Astrocyte of the hippocampus (primary cell): ENCODE measurements around the gene DAB2IP.
A peak's percentile ranks its signal among the peaks of the same experiment; 100 is the strongest.

ENCODE experiments used
- DNase-seq: peaks from one replicate; pipeline ENCODE4 v3.0.0; 2011; ENCODE audit warnings: low read depth, low spot score

Gene DAB2IP

DNA sequence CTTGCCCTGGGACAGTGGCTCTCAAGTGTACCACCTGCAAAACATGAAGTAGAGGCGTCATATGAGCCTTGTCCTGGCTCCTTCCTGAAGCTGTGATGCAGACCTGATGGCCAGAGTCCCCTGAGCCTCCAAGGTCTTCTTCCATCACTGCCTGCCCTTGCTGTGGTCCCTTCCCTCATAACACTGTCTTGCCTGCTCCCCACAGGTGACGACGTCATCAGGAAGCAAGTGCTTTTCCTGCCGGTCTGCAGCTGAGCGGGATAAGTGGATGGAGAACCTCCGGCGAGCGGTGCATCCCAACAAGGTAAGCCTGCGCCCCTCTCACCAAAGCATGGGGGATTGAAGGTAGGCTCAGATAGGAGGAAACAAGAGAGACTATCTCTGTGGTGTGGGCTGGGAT is 107.3 kb downstream of the DAB2IP start:
- no peak for DNase-seq

GRCh38 chr9:121759996-121760395 is 108.6 kb downstream of the DAB2IP start:
- DNase-seq = no peak

- no peak for DNase-seq
Measured at GRCh38 chr9:121760571-121760970, 109.1 kb downstream of the DAB2IP start.

- DNase-seq = no peak
Measured at GRCh38 chr9:121763131-121763530, 111.7 kb downstream of the DAB2IP start.

- DNase-seq = no peak
Measured at GRCh38 chr9:121763561-121764370, 112.3 kb downstream of the DAB2IP start.

- DNase-seq = no peak
Measured at GRCh38 chr9:121764371-121764730, 112.9 kb downstream of the DAB2IP start.

GRCh38 chr9:121765021-121765950 is 113.9 kb downstream of the DAB2IP start:
- DNase-seq = peak; percentile 61

GRCh38 chr9:121766081-121766683 is 114.7 kb downstream of the DAB2IP start:
- DNase-seq = no peak

DNA sequence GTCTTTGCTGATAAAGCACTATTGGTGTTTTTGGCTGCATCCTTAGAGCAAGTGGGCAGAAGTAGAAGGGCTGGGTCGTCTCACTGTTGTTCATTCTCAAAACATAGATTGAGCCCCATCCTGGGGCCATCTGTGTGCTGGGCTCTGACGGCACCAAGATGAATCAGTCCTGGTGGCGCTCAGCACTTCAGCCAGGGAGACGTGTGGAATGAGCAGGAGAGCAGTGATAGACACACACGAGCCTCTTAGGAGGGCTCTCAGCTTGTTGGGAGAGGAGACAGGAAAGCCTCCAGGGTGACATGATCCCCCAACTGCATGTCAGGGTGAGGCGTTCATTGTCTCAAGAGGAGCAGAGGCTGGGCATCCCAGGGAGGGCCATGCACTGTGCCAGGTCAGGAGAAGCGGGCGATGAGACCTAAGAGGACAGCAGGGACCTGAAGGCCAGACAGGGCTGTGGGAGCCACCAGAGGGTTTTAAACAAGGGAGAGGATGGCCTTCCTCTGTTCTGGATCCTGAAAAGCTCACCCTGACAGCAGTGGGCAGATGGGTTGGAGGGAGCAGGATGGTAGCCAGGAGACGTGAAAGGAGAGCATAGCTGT is 115.8 kb downstream of the DAB2IP start:
- no peak for DNase-seq

- DNase-seq = no peak
Measured at GRCh38 chr9:121768416-121769015, 117.1 kb downstream of the DAB2IP start.

- DNase-seq = no peak
Measured at GRCh38 chr9:121769939-121770338, 118.5 kb downstream of the DAB2IP start.

DNA sequence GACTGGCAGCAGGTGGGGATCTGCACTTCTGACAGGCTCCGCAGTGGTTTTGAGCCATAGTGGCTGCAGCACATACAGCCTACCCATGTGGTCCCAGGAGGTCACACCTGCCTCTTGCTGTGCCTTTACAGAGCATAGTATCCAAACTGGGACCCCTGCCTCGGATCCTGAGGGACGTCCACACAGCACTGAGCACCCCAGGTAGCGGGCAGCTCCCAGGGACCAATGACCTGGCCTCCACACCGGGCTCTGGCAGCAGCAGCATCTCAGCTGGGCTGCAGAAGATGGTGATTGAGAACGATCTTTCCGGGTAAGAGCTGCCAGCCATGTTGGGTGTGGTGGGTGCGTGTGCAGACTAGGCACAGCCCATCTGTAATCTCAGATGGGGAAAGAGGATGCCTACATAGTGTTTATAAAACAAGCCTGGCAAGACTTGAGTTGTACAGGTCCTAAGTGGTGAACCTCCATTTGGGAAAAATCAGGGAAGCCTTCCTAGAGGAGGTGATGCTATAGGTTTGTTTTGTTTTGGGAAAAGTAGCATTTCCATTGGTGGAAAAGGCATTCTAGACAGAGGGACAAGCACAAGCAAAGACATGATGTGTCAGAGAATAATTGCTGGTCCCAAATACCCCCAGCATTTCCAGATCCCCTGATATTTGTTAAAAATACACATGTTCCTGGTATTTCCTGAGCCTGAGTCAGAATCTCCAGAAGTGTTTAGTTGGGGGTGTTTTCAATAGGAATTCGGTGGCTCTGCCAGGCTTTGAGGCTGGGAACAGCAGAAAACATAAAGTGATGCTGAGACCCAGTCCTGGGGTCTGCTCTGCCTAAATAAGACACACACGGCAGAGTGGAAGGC is 119.2 kb downstream of the DAB2IP start:
- DNase-seq = no peak

GRCh38 chr9:121771418-121771817 is 120.0 kb downstream of the DAB2IP start:
- DNase-seq = no peak

GRCh38 chr9:121771851-121772599 is 120.6 kb downstream of the DAB2IP start:
- DNase-seq = no peak

DNA sequence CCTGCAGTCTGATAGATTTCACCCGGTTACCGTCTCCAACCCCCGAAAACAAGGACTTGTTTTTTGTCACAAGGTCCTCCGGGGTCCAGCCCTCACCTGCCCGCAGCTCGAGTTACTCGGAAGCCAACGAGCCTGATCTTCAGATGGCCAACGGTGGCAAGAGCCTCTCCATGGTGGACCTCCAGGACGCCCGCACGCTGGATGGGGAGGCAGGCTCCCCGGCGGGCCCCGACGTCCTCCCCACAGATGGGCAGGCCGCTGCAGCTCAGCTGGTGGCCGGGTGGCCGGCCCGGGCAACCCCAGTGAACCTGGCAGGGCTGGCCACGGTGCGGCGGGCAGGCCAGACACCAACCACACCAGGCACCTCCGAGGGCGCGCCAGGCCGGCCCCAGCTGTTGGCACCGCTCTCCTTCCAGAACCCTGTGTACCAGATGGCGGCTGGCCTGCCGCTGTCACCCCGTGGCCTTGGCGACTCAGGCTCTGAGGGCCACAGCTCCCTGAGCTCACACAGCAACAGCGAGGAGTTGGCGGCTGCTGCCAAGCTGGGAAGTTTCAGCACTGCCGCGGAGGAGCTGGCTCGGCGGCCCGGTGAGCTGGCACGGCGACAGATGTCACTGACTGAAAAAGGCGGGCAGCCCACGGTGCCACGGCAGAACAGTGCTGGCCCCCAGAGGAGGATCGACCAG is 121.3 kb downstream of the DAB2IP start:
- no peak for DNase-seq

DNA sequence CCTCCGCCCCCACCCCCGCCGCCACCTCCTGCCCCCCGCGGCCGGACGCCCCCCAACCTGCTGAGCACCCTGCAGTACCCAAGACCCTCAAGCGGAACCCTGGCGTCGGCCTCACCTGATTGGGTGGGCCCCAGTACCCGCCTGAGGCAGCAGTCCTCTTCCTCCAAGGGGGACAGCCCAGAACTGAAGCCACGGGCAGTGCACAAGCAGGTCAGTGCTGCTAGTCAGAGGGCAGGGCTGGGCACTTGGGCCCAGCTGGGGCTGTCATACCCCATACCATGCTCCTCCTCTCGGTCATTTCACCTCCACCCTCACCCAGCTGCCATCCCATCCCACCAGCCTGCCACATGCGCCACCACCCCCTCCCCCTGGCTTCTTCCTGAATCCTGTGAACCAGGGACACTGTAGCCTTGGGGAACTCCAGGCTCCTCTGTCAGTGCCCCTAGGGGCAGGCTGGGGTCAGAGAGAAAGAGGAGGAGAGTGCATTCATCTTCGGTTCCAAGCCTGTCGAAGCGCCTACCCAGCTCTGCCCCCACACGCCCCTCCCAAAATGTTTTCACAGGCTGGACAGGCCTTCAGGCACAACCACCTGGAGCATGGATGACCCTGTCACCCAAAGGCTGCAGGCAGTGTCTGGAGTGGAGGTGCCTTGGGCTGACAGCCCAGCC is 122.0 kb downstream of the DAB2IP start:
- DNase-seq = no peak

DNA sequence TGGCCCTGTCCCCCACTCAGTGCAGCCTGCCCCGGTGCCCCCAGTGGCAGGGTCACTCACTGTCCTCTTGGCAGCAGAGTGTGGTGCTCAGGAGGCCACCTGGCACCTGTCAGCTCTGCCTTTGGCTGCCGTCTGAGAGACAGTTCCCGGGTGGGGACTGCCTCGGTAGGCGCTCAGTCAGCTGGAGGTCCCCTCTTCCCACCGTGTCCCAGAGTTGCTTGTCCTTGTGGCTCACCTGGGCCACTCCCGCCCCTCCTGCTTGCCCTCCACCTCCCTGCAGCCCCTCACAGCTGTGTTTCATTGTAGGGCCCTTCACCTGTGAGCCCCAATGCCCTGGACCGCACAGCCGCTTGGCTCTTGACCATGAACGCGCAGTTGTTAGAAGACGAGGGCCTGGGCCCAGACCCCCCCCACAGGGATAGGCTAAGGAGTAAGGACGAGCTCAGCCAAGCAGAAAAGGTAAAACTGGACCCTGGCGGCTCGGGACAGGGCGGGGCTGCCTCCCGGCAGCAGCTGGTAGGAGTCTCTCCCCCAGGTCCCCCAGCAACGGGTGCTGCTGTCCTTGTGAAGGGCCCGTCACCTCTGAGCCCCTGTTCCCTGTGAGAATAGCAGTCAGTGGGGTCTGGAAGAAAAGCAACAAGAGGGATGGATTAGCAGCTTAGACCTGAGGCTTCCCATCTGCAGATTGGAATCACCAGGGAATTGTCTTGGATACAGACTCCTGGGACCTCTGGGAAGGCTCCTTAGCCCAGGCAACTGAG is 122.7 kb downstream of the DAB2IP start:
- no peak for DNase-seq
